GM12892 (cell line): ENCODE data around the gene SRRT.

Experiments used
- POLR2A ChIP-seq: IDR thresholded peaks from 2 replicates; pipeline ENCODE4 v1.6.1; 2011; ENCODE audit warnings: low read depth, low read length, control low read depth
- POLR2AphosphoS5 ChIP-seq: IDR thresholded peaks from 2 replicates; pipeline ENCODE4 v1.6.1; 2011; ENCODE audit warnings: low read depth, low read length, control low read depth

GRCh38 chr7:100866729-100867039 lies 8.2 kb upstream of the SRRT start:
- no peak for TF ChIP-seq POLR2A
- TF ChIP-seq POLR2AphosphoS5 = no peak
